ENCODE results near the gene NCOR1.

GRCh38 chr17:16222406-16222805 is 7.1 kb upstream of the NCOR1 start:
- TF ChIP-seq EZH2 (IDR thresholded peaks at IDR 0.05; ENCODE audit: insufficient read depth, poor library complexity, severe bottlenecking) (no peak), EZH2phosphoT487 (IDR thresholded peaks at IDR 0.05; ENCODE audit: insufficient read depth, low read depth) (no peak)

All from GM23248 (cell line).